CD4-positive, CD25-positive, alpha-beta regulatory T cell (primary cell): ENCODE measurements around the gene HOXC13. TPM values are rescaled to one million over a fixed set of nuclear protein-coding genes. Genes with fewer than 3 reads are reported as not detected.

ENCODE experiments used
- ATAC-seq, 2 donors: fragments of 150-1000 bp; cut with Tn5 transposase; one replicate each; pipeline ENCODE4 v1.10.0; 2021; ENCODE audit warnings: low read depth in 2 of 2, moderate number of reproducible peaks in 2 of 2, moderate library complexity in 1 of 2
- DNase-seq, 3 donors: peaks; one replicate each; pipeline versions ENCODE4 v3.0.0 to v3.0.0-alpha.2; 2012 to 2022; ENCODE audit warnings: mixed read lengths in 1 of 3
- H3K27ac ChIP-seq: one replicate; pipeline ENCODE4 v1.7.0; 2013; ENCODE audit warnings: mild to moderate bottlenecking, low read length; ENCODE audit not compliant: insufficient read depth, poor library complexity, severe bottlenecking
- H3K27me3 ChIP-seq: one replicate; pipeline ENCODE4 v1.7.0; 2013; ENCODE audit warnings: low read length; ENCODE audit not compliant: control insufficient read depth, insufficient read depth
- H3K36me3 ChIP-seq: one replicate; pipeline ENCODE4 v1.7.0; 2013; ENCODE audit warnings: mild to moderate bottlenecking, low read length, moderate library complexity; ENCODE audit not compliant: control insufficient read depth, insufficient read depth
- H3K4me1 ChIP-seq: 2 replicates; pipeline ENCODE4 v1.7.0; 2013; ENCODE audit warnings: mild to moderate bottlenecking, low read length; ENCODE audit not compliant: insufficient read depth, control insufficient read depth, poor library complexity, severe bottlenecking
- H3K4me3 ChIP-seq: one replicate; pipeline ENCODE4 v1.7.0; 2013; ENCODE audit warnings: low read depth, mild to moderate bottlenecking, low read length, moderate library complexity
- H3K9me3 ChIP-seq, 2 experiments: 1 replicate in 1 of 2; 2 replicates in 1 of 2; pipeline ENCODE4 v1.7.0; 2013; ENCODE audit warnings: low read length in 2 of 2, mild to moderate bottlenecking in 1 of 2, moderate library complexity in 1 of 2; ENCODE audit not compliant: control insufficient read depth in 2 of 2
- H3K27ac Mint-ChIP-seq, 3 donors: one replicate each; pipeline ENCODE4 v1.8.0; 2020 to 2022; ENCODE audit warnings: mild to moderate bottlenecking in 3 of 3, mixed read lengths in 3 of 3, moderate library complexity in 2 of 3
- H3K27me3 Mint-ChIP-seq: one replicate; pipeline ENCODE4 v1.8.0; 2022; ENCODE audit warnings: mild to moderate bottlenecking, mixed read lengths
- H3K36me3 Mint-ChIP-seq: one replicate; pipeline ENCODE4 v1.8.0; 2020; ENCODE audit warnings: mixed read lengths
- H3K4me1 Mint-ChIP-seq, 4 donors: one replicate each; pipeline ENCODE4 v1.8.0; 2020 to 2022; ENCODE audit warnings: mixed read lengths in 4 of 4, mild to moderate bottlenecking in 1 of 4
- H3K4me3 Mint-ChIP-seq, 4 donors: one replicate each; pipeline ENCODE4 v1.8.0; 2020 to 2022; ENCODE audit warnings: mild to moderate bottlenecking in 4 of 4, mixed read lengths in 4 of 4, moderate library complexity in 3 of 4
- H3K9me3 Mint-ChIP-seq, 7 donors: one replicate each; pipeline ENCODE4 v1.8.0; 2020 to 2022; ENCODE audit warnings: mixed read lengths in 7 of 7, mild to moderate bottlenecking in 3 of 7, moderate library complexity in 2 of 7
- polyA plus RNA-seq, 4 donors: library from polyadenylated mRNA; unstranded; fragments of 300-500 nt; fragmentation: Illumina TruSeq; gene quantifications; one replicate each; pipeline ENCODE4 v1.2.3, GENCODE V29; 2021
- total RNA-seq: library from RNA; stranded (reverse); gene quantifications from one replicate; pipeline ENCODE4 v1.2.3, GENCODE V29; 2022

Gene HOXC13
- total and polyA plus RNA-seq, 5 donors from 2014 or later = not detected

DNA sequence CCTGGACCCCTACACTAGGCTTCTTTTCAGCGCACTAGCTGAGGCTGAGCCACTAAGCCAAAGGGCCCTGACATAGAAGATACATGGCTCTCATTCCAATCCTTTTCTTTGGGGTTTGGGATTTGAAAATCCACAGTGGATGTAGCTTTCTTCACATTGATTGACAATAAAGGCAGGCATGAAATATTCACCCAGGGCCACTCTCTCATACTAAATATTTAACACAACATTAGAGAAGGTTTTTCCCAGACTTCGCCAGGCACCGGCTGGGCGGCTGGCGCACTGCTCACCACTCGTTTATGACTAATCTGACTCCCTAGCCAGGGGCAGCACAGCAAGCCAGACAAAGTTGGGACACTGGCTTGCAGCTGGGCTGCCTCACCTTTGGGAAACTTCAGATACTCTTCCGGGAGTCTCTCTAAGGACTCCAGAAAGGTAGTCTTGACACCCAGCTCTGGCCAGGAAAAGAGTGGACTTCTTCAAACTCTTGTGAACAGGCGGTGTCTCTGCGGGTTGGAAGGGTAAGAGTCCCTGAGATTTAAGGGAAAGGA is 33.6 kb downstream of the HOXC13 start:
- H3K4me3 Mint-ChIP-seq = peak overlapping the region in 3 of 4 donors; percentile 26 to 41 (median 32)
- H3K27me3 ChIP-seq = peaks cover 69% of the 10 kb centered on the region
- H3K9me3 ChIP-seq = peaks cover 2 to 20% of the 10 kb centered on the region in 2 experiments
- DNase-seq (no peak), ATAC-seq (no peak)
- H3K27ac Mint-ChIP-seq = no peak overlapping the region
- H3K4me3 ChIP-seq = no peak overlapping the region
- H3K36me3 ChIP-seq = no peaks in the 10 kb centered on the region
- peaks cover 99% of the 10 kb centered on the region for H3K27me3 Mint-ChIP-seq
- H3K4me1 Mint-ChIP-seq = peaks cover 0 to 30% (median 14%) of the 10 kb centered on the region in 4 donors
- H3K9me3 Mint-ChIP-seq = peaks cover 0 to 19% (median 1%) of the 10 kb centered on the region in 7 donors
- no peaks in the 10 kb centered on the region for H3K36me3 Mint-ChIP-seq
- no peak overlapping the region for H3K27ac ChIP-seq
- H3K4me1 ChIP-seq = peaks cover 26% of the 10 kb centered on the region

- no peaks in the 10 kb centered on the region for H3K36me3 Mint-ChIP-seq
- Histone ChIP-seq H3K36me3 (no peaks in the 10 kb centered on the region), H3K4me3 (no peak within 1 kb of the TSS), H3K4me1 (peaks cover 26% of the 10 kb centered on the region), H3K27ac (no peak within 1 kb of the TSS), H3K27me3 (peaks cover 69% of the 10 kb centered on the region), H3K9me3 (peaks cover 2 to 20% of the 10 kb centered on the region in 2 experiments)
- H3K9me3 Mint-ChIP-seq = peaks cover 0 to 18% (median 1%) of the 10 kb centered on the region in 7 donors
- peak within 1 kb of the TSS; percentile 41 to 87 (median 66) for H3K4me3 Mint-ChIP-seq
- H3K4me1 Mint-ChIP-seq = peaks cover 0 to 28% (median 15%) of the 10 kb centered on the region in 4 donors
- H3K27me3 Mint-ChIP-seq = peaks cover 99% of the 10 kb centered on the region
- DNase-seq (no peak), ATAC-seq (no peak)
- H3K27ac Mint-ChIP-seq = peak within 1 kb of the TSS in 2 of 3 donors; percentile 66 to 92
Measured at GRCh38 chr12:53972722-53973235, 34.1 kb downstream of the HOXC13 start, which contains the start of gene HOXC11. HOXC11 (plus strand) TSS chr12:53973126; CDS start chr12:53973242, 116 bp downstream.

- peaks cover 0 to 28% (median 16%) of the 10 kb centered on the region in 4 donors for H3K4me1 Mint-ChIP-seq
- no peak for ATAC-seq
- peaks cover 2 to 20% of the 10 kb centered on the region in 2 experiments for H3K9me3 ChIP-seq
- DNase-seq = no peak
- peaks cover 29% of the 10 kb centered on the region for H3K4me1 ChIP-seq
- H3K27me3 Mint-ChIP-seq = peaks cover 97% of the 10 kb centered on the region
- H3K9me3 Mint-ChIP-seq = peaks cover 0 to 18% (median 1%) of the 10 kb centered on the region in 7 donors
- H3K4me3 ChIP-seq = no peak overlapping the region
- H3K27me3 ChIP-seq = peaks cover 70% of the 10 kb centered on the region
- H3K4me3 Mint-ChIP-seq = peak overlapping the region; percentile 36 to 87 (median 48)
- H3K36me3 Mint-ChIP-seq = no peaks in the 10 kb centered on the region
- H3K36me3 ChIP-seq = no peaks in the 10 kb centered on the region
- H3K27ac Mint-ChIP-seq = peak overlapping the region in 2 of 3 donors; percentile 66 to 92
- no peak overlapping the region for H3K27ac ChIP-seq
Measured at GRCh38 chr12:53973236-53974042, 34.8 kb downstream of the HOXC13 start.

DNA sequence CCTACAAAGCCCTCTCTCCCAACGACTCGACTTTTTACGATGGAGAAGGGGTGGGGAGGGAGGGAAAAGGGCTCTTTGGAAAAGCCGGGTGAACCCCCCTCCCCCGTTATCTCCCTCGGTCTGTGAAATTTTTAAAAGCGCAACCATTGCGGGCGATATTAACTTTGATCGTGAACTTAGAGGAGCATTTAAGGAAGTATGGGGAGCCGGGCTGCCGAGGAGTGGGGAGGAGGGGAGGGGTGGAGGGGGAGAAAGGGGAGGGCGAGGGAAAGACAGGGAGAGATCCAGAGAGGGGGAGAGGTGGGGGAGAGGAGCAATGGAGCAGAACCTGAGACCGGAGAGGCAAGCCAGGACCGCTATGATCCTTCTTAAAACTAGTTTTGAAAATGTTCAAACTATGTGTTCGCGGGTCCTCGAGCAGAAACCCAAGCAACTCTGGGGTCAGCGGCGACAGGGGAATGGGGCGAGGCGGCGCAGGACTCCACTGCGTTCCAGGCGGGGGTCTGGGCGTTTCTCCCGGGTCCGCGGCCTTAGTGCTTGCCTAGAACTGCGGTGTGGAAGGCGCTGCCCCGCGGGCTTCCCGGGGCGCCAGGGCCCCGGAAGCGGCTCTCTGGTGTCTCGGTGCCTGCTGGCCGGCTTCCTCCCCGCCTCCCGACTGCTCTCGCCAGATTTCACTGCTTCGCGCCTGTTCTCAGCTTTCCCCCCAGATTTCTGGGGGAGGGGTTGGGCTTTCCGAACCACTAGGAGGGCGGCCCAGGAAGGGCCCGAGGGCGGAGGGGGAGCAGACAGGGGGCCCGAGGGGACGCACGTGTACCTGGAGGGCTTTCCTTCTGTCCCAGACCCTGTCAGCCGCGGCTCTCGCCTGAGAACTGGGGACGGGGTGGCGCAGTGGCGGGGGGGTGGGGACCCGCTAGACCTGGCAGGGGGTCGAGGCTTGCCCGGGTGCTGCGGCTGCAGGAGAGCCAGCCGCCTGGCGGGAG is 35.7 kb downstream of the HOXC13 start, which contains the start of gene HOTAIR:
Gene HOTAIR, minus strand, starts transcription at position 871 of the 980 bp plus-strand sequence.
- Mint-ChIP-seq H3K4me3 (peak within 1 kb of the TSS; percentile 36 to 81 (median 78)), H3K9me3 (peaks cover 0 to 18% (median 1%) of the 10 kb centered on the region in 7 donors), H3K27ac (peak within 1 kb of the TSS in 1 of 3 donors; percentile 26), H3K27me3 (peaks cover 97% of the 10 kb centered on the region), H3K36me3 (no peaks in the 10 kb centered on the region), H3K4me1 (peaks cover 0 to 31% (median 16%) of the 10 kb centered on the region in 4 donors)
- Histone ChIP-seq H3K4me3 (no peak within 1 kb of the TSS), H3K27me3 (peaks cover 66% of the 10 kb centered on the region), H3K9me3 (peaks cover 2 to 20% of the 10 kb centered on the region in 2 experiments), H3K27ac (no peak within 1 kb of the TSS), H3K4me1 (peaks cover 29% of the 10 kb centered on the region), H3K36me3 (no peaks in the 10 kb centered on the region)
- peak in 1 of 3 donors; percentile 45 for DNase-seq
- no peak for ATAC-seq

- ATAC-seq (no peak), DNase-seq (no peak)
- peaks cover 97% of the 10 kb centered on the region for H3K27me3 Mint-ChIP-seq
- H3K9me3 Mint-ChIP-seq = peaks cover 0 to 20% (median 1%) of the 10 kb centered on the region in 7 donors
- Histone ChIP-seq H3K36me3 (no peaks in the 10 kb centered on the region), H3K27ac (no peak overlapping the region), H3K4me1 (peaks cover 29% of the 10 kb centered on the region), H3K9me3 (peaks cover 2 to 20% of the 10 kb centered on the region in 2 experiments), H3K27me3 (peaks cover 64% of the 10 kb centered on the region), H3K4me3 (no peak overlapping the region)
- H3K27ac Mint-ChIP-seq = peak overlapping the region in 1 of 3 donors; percentile 26
- peak overlapping the region in 3 of 4 donors; percentile 4 to 76 (median 63) for H3K4me3 Mint-ChIP-seq
- H3K36me3 Mint-ChIP-seq = no peaks in the 10 kb centered on the region
- H3K4me1 Mint-ChIP-seq = peaks cover 0 to 31% (median 16%) of the 10 kb centered on the region in 4 donors
Measured at GRCh38 chr12:53975064-53975471, 36.4 kb downstream of the HOXC13 start.

DNA sequence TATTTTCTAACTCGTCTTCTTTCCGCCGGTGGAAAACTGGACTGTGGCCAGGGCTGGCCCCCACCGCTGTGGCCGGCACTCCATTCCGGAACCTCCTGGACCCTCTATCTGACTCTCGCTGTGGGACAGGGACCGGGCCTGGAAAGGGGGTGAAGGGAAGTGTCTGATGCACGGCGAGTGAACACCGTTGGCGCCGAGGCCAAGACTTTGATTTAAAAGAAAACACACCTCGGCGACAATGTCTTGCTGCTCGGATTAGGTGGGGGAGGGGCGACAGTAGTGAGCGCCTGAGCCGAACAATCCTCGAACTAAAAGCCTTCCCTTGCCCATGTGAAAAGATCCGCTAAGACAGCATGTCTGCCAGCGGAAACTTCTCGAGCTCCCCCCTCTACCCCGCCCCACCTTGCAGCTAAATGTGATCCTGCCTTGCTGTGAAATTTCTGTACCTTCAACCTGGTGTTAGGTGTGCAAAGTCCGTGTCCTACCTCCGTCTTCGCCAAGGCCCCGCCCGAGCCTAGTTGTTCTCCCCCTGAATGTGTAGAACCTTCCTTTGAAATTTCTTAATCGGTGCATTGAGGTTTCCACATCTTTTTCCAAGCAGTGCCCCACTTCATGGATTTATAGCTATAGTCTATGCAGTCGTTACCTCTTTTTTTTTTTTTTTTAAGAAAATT is 37.0 kb downstream of the HOXC13 start:
- H3K4me3 Mint-ChIP-seq = peak overlapping the region; percentile 2 to 76 (median 40)
- ATAC-seq = no peak
- peaks cover 0 to 31% (median 16%) of the 10 kb centered on the region in 4 donors for H3K4me1 Mint-ChIP-seq
- peaks cover 64% of the 10 kb centered on the region for H3K27me3 ChIP-seq
- peaks cover 2 to 20% of the 10 kb centered on the region in 2 experiments for H3K9me3 ChIP-seq
- no peaks in the 10 kb centered on the region for H3K36me3 ChIP-seq
- peaks cover 0 to 23% (median 1%) of the 10 kb centered on the region in 7 donors for H3K9me3 Mint-ChIP-seq
- H3K4me1 ChIP-seq = peaks cover 29% of the 10 kb centered on the region
- H3K36me3 Mint-ChIP-seq = no peaks in the 10 kb centered on the region
- no peak overlapping the region for H3K27ac Mint-ChIP-seq
- H3K27ac ChIP-seq = no peak overlapping the region
- DNase-seq = no peak
- H3K27me3 Mint-ChIP-seq = peaks cover 97% of the 10 kb centered on the region
- H3K4me3 ChIP-seq = no peak overlapping the region
